Measurements from ENCODE around the gene RNF208.

RNF208 gene

DNA sequence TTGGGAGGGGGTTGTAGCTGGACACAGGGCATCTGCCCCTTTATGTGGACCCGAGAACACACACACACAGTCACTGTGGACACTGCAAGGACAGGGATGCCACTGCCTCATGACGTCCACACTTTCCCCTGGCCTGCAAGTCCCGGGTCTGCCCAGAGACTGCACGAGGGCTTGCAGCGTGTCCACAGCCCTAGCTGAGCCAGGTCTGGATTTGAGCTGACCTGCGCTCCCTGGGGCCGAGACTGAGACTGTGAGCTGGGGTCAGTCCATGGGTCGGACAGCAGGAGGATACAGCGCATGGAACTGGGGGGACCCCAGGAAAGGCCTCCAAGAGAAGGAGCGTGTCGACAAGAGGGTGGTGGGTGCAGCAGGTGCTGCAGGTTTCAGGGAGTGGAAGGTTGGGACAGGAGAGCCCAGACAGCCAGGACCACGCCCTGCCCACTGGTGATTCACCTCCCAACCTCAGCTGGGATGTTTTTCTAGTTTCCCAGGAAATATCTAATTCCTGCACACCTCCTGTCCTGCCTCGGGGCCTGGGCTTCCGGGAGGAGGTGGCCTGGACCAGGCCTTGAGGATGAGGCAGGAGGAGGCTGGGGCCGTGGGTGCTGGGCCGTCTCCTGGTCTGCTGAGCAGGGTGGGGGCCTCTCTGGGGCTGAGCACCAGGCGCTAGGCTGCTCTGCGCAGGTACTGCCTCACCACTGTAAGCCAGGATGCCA lies 4.5 kb upstream of the RNF208 start:
- TF ChIP-seq, protein P1, sequence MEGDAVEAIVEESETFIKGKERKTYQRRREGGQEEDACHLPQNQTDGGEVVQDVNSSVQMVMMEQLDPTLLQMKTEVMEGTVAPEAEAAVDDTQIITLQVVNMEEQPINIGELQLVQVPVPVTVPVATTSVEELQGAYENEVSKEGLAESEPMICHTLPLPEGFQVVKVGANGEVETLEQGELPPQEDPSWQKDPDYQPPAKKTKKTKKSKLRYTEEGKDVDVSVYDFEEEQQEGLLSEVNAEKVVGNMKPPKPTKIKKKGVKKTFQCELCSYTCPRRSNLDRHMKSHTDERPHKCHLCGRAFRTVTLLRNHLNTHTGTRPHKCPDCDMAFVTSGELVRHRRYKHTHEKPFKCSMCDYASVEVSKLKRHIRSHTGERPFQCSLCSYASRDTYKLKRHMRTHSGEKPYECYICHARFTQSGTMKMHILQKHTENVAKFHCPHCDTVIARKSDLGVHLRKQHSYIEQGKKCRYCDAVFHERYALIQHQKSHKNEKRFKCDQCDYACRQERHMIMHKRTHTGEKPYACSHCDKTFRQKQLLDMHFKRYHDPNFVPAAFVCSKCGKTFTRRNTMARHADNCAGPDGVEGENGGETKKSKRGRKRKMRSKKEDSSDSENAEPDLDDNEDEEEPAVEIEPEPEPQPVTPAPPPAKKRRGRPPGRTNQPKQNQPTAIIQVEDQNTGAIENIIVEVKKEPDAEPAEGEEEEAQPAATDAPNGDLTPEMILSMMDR (IDR thresholded peaks at IDR 0.05; ENCODE audit: insufficient read depth, low read length, missing control alignments): no peak
- ChIA-PET CTCF (interaction anchor here (0.7 to 6.6 kb wide), 22 partner anchors 11 to 197 kb away, joined by 3 to 139 read pairs (median 5); partner anchors contain the start of genes ANAPC2, EXD3, NPDC1 and SAPCD2), POLR2A (interaction anchor here (1.1 to 2.5 kb wide), 3 partner anchors 14 to 38 kb away, joined by 4 to 14 read pairs (median 5); partner anchors contain the start of genes ANAPC2, SSNA1 and TUBB4B)
- no peak for DNase-seq (ENCODE audit: low read depth, low spot score)
- H3K4me3 ChIP-seq (ENCODE audit: low read depth, low read length): no peak overlapping the region

DNA sequence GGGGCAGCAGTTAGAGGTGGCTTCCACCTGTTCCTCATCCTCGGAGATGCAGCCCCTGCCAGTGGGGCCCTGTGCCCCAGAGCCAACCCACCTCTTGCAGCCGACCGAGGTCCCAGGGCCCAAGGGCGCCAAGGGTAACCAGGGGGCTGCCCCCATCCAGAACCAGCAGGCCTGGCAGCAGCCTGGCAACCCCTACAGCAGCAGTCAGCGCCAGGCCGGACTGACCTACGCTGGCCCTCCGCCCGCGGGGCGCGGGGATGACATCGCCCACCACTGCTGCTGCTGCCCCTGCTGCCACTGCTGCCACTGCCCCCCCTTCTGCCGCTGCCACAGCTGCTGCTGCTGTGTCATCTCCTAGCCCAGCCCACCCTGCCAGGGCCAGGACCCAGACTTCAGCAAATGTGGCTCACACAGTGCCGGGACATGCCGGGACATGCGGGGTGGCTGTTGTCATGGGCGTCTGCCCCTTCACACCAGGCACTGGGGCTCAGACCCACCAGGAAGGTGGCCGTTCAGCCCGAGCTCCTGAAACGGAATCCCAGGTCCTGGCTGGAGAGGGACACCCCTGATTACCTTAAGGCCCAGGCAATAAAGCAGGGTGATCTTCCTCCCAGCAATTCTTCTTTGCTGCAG lies 3.8 kb upstream of the RNF208 start:
- TF ChIP-seq, protein P1 (IDR thresholded peaks at IDR 0.05; ENCODE audit: insufficient read depth, low read length, missing control alignments): no peak
- no peak overlapping the region for H3K4me3 ChIP-seq (ENCODE audit: low read depth, low read length)
- CTCF ChIA-PET: interaction anchor here (0.7 to 6.6 kb wide), 15 partner anchors 10 to 197 kb away, joined by 3 to 139 read pairs (median 5); partner anchors contain the start of genes EXD3, NPDC1, SAPCD2 and TUBB4B
- DNase-seq (ENCODE audit: low read depth, low spot score): no peak
- POLR2A ChIA-PET: interaction anchor here (2.5 kb wide), 1 partner anchor 15 kb away, joined by 14 read pairs; the partner anchor contains the start of gene TUBB4B

DNA sequence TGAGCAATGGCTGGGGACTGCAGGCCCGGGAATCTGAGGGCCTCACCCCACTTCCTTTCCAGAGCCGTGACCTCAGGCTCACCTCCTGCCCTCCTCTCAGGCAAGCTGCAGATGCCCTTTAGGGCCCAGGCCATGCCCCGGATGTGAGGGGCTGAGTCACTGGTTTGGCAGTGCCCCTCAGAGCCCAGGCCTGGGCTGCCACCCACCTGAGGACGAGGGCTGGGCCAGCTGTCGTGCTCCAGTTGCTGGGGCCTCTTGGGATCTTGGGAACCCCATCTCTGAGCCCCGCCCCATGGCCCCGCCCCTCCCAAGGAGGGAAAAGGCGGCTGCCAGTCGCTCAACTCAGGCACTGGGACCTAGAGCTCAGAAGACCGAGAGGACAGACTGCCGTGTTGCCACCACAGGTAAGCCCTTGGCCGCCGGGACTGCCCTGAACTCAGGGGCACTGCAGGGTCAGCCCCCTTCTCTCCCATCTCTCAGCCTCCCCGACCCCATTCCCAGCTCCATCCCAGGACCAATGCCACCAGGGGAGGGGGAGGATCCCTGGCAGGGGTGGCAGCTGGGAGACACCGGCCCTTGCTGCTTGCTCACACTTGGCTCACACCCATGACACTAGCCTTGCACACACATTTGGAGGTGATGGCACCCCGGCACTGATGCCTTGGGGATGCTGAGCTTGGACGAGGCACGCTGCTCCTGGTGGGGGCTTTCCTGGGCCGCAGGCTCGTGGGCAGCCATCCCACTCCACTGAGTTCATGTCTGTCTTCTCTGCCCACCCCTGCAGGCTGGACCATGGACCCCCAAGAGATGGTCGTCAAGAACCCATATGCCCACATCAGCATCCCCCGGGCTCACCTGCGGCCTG lies 3.0 kb upstream of the RNF208 start, which contains the start of gene CYSRT1:
Gene CYSRT1 (plus strand): TSS at position 345 of the 865 bp plus-strand sequence. CDS start 448 bp downstream, at position 793.
- CTCF ChIA-PET: interaction anchor here (0.7 to 6.6 kb wide), 7 partner anchors 9 to 198 kb away, joined by 3 to 139 read pairs (median 7); partner anchors contain the start of genes EXD3, NPDC1 and TUBB4B

DNA sequence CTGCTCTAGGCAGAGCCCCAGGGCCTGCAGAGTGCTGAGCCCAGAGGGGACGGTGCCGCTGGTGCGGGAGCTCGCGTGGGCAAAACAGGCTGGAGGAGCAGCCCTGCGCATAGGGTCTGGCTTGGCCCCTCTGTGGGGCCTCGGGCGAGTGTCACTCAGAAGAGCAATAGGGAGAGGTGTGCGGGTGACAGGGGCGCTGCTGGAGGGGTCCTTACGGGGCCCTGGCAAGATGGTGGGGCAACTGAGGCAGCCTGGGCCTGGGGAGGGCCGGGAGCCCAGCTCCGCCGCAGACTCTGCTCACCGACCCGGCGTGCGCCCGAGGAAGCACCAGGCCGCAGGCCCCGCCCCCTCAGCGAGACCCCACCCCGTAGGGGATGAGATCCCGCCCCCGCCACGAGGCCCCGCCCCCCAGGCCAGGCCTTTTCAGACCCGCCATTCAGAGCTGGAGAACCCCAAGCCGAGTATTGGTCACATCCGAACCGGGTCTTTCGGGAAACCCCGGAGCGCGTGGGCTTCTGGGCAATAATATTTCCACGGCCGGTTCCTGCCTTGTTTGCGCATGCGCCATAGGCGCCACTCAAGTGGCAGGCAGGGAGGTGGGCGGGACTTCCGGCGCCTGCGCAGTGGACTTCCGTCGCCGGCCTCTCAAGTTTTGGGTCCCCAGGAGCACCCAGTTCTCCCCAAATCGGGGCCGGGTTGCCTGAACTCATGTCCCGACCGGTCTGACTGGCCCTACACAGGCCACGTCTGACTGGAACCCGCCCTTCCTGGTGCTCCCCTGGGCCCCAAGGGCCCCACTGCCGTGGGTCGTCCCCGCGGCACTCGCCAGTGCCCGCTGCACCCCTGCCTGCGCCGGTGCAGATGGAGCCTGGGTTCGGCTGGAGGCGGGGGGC lies 1.3 kb upstream of the RNF208 start:
- ChIA-PET POLR2A (interaction anchor here (0.6 to 3.1 kb wide), 13 partner anchors 8 to 108 kb away, joined by 3 to 19 read pairs (median 3); partner anchors contain the start of genes DPP7, NDOR1, TMEM203 and TUBB4B), CTCF (interaction anchor here (1.0 to 6.6 kb wide), 9 partner anchors 13 to 176 kb away, joined by 3 to 139 read pairs (median 4); partner anchors contain the start of genes ANAPC2, NPDC1, SAPCD2 and SSNA1)
- H3K4me3 ChIP-seq (ENCODE audit: low read depth, low read length): peak overlapping the region; percentile 87
- peak; percentile 80 for DNase-seq (ENCODE audit: low read depth, low spot score)
- TF ChIP-seq, protein P1 (IDR thresholded peaks at IDR 0.05; ENCODE audit: insufficient read depth, low read length, missing control alignments): no peak

More for the DNA sequence above, 3.0 kb upstream of the RNF208 start, which contains the start of gene CYSRT1:
- POLR2A ChIA-PET: no interaction called here
- H3K4me3 ChIP-seq (ENCODE audit: low read depth, low read length): peak within 1 kb of the TSS; percentile 87
- TF ChIP-seq, protein P1 (IDR thresholded peaks at IDR 0.05; ENCODE audit: insufficient read depth, low read length, missing control alignments): no peak
- DNase-seq (ENCODE audit: low read depth, low spot score): no peak

DNA sequence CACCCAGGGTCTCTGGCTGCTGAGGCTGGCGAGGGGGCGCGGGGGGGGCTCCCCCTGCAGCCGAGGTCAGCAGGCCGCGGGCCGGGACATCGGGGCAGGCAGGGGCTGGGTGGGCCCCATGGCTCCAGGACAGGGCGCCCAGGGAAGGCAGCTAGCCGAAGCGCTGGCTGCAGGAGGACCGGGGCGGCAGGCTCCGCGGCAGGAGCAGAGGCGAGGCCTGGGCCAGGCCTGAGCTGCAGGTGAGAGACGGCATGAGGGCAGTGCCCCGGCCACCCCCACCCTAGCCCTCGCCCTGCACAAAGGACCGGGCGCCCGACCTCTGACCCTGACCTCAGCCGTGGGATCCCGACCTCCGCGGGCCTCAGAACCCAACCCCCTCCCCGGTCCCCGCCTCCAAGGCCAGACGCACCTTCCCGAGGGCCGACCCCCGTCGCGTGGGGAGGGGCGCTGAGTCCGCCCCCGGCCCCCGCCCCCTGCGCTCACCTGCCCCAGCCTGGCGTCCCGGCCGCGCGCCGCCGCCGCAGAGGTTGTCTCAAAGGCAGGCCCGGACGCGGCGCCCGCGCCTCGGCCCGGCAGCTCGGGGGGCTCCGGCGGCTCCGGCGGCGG lies 431 bp downstream of the RNF208 start:
- POLR2A ChIA-PET: interaction anchor here (3.1 kb wide), 1 partner anchor 19 kb away, joined by 19 read pairs; the partner anchor contains the start of gene TUBB4B
- DNase-seq (ENCODE audit: low read depth, low spot score): no peak
- CTCF ChIA-PET: interaction anchor here (1.0 to 3.8 kb wide), 5 partner anchors 15 to 175 kb away, joined by 3 to 14 read pairs (median 3); partner anchors contain the start of gene NPDC1
- H3K4me3 ChIP-seq (ENCODE audit: low read depth, low read length): peak overlapping the region; percentile 40
- TF ChIP-seq, protein P1 (IDR thresholded peaks at IDR 0.05; ENCODE audit: insufficient read depth, low read length, missing control alignments): no peak
